Fibroblast of lung (primary cell): Measurements from ENCODE around the gene MAP3K7CL. TPM values are rescaled to one million over a fixed set of nuclear protein-coding genes. Genes with fewer than 3 reads are reported as not detected.

Experiments used
- DNase-seq, 2 donors: peaks; one replicate each; pipeline versions ENCODE4 v3.0.0 to v3.0.0-alpha.2; 2010; ENCODE audit warnings: low read depth in 2 of 2
- H2AFZ ChIP-seq: 2 replicates; pipeline ENCODE4 v1.5.1; 2012; ENCODE audit warnings: low read length, control low read depth, inconsistent platforms
- H3K27ac ChIP-seq: 2 replicates; pipeline ENCODE4 v1.5.1; 2011; ENCODE audit warnings: low read length, control low read depth; ENCODE audit not compliant: insufficient read depth
- H3K27me3 ChIP-seq: 2 replicates; pipeline ENCODE4 v1.5.1; 2011; ENCODE audit warnings: mild to moderate bottlenecking, low read length; ENCODE audit not compliant: control insufficient read depth, insufficient read depth
- H3K36me3 ChIP-seq: 2 replicates; pipeline ENCODE4 v1.5.1; 2011; ENCODE audit warnings: low read length; ENCODE audit not compliant: control insufficient read depth, insufficient read depth
- H3K4me1 ChIP-seq: 2 replicates; pipeline ENCODE4 v1.5.1; 2011; ENCODE audit warnings: low read length; ENCODE audit not compliant: control insufficient read depth, insufficient read depth; ENCODE audit errors: extremely low read depth
- H3K4me2 ChIP-seq: 2 replicates; pipeline ENCODE4 v1.5.1; 2011; ENCODE audit warnings: low read length, control low read depth; ENCODE audit not compliant: insufficient read depth; ENCODE audit errors: extremely low read depth
- H3K4me3 ChIP-seq, 4 experiments: fragments of 200-600 bp in 1 of 4; sonication (generic) in 1 of 4; replicated peaks in 1 of 4; 2 replicates each; pipeline ENCODE4 v1.5.1; 2011 to 2016; ENCODE audit warnings: low read length in 4 of 4, low read depth in 3 of 4, mild to moderate bottlenecking in 3 of 4, control low read depth in 2 of 4, inconsistent platforms in 1 of 4, mixed read lengths in 1 of 4; ENCODE audit not compliant: insufficient read depth in 1 of 4; ENCODE audit errors: control extremely low read depth in 1 of 4
- H3K79me2 ChIP-seq: 2 replicates; pipeline ENCODE4 v1.5.1; 2012; ENCODE audit warnings: mild to moderate bottlenecking, low read length, inconsistent platforms; ENCODE audit not compliant: control insufficient read depth, insufficient read depth
- H3K9ac ChIP-seq: 2 replicates; pipeline ENCODE4 v1.5.1; 2011; ENCODE audit warnings: mild to moderate bottlenecking, low read length, control low read depth; ENCODE audit not compliant: insufficient read depth
- H3K9me3 ChIP-seq: 2 replicates; pipeline ENCODE4 v1.5.1; 2012; ENCODE audit warnings: low read depth, low read length; ENCODE audit not compliant: control insufficient read depth, insufficient read depth
- H4K20me1 ChIP-seq: 2 replicates; pipeline ENCODE4 v1.5.1; 2011; ENCODE audit warnings: low read length; ENCODE audit not compliant: control insufficient read depth, insufficient read depth; ENCODE audit errors: extremely low read depth
- EZH2 ChIP-seq: IDR thresholded peaks from 2 replicates; pipeline ENCODE4 v1.5.1; 2012; ENCODE audit warnings: low read length, control low read depth, mild to moderate bottlenecking; ENCODE audit errors: missing control alignments
- polyA plus RNA-seq, 2 donors: library from polyadenylated mRNA; depleted of rRNA in 1 of 2; stranded (reverse) in 1 of 2; unstranded in 1 of 2; fragments of >200 nt; gene quantifications; 2 replicates each; pipeline ENCODE4 v1.2.1, GENCODE V29; 2011 to 2012; ENCODE audit warnings: missing spikeins in 1 of 2
- total RNA-seq: library from RNA; depleted of rRNA; stranded (reverse); fragments of >200 nt; gene quantifications from 2 replicates; pipeline ENCODE4 v1.2.1, GENCODE V29; 2014
- TF ChIP-seq, protein P1 (sequence below), 2 donors: IDR thresholded peaks in 1 of 2; conservative IDR thresholded peaks in 1 of 2; 1 replicate in 1 of 2; 2 replicates in 1 of 2; pipeline ENCODE4 v1.5.1; 2011 to 2012; ENCODE audit warnings: low read length in 2 of 2, control low read depth in 1 of 2, inconsistent platforms in 1 of 2, low read depth in 1 of 2, mild to moderate bottlenecking in 1 of 2

MAP3K7CL gene
- total and polyA plus RNA-seq, 2 donors (not counting 1 experiment from before 2014, with no cell fraction given) = 58.3 to 176 TPM

GRCh38 chr21:29185633-29186032 lies 55.2 kb downstream of the MAP3K7CL start:
- no peak for DNase-seq
- H3K4me3 ChIP-seq = no peak overlapping the region
- no peak overlapping the region for H3K4me2 ChIP-seq
- H3K4me1 ChIP-seq = peaks cover 12% of the 10 kb centered on the region
- H4K20me1 ChIP-seq = no peaks in the 10 kb centered on the region
- no peaks in the 10 kb centered on the region for H3K27me3 ChIP-seq
- H2AFZ ChIP-seq = no peak overlapping the region
- no peaks in the 10 kb centered on the region for H3K79me2 ChIP-seq
- no peak for TF ChIP-seq EZH2
- TF ChIP-seq, protein P1, sequence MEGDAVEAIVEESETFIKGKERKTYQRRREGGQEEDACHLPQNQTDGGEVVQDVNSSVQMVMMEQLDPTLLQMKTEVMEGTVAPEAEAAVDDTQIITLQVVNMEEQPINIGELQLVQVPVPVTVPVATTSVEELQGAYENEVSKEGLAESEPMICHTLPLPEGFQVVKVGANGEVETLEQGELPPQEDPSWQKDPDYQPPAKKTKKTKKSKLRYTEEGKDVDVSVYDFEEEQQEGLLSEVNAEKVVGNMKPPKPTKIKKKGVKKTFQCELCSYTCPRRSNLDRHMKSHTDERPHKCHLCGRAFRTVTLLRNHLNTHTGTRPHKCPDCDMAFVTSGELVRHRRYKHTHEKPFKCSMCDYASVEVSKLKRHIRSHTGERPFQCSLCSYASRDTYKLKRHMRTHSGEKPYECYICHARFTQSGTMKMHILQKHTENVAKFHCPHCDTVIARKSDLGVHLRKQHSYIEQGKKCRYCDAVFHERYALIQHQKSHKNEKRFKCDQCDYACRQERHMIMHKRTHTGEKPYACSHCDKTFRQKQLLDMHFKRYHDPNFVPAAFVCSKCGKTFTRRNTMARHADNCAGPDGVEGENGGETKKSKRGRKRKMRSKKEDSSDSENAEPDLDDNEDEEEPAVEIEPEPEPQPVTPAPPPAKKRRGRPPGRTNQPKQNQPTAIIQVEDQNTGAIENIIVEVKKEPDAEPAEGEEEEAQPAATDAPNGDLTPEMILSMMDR (conservative IDR thresholded peaks at IDR 0.05 in 1 of 2, IDR thresholded peaks at IDR 0.05 in 1 of 2; ENCODE audit: low read depth in 1 of 2, low read length in 2 of 2) = no peak
- H3K9ac ChIP-seq = no peak overlapping the region
- no peaks in the 10 kb centered on the region for H3K36me3 ChIP-seq
- H3K9me3 ChIP-seq = no peaks in the 10 kb centered on the region
- no peak overlapping the region for H3K27ac ChIP-seq

DNA sequence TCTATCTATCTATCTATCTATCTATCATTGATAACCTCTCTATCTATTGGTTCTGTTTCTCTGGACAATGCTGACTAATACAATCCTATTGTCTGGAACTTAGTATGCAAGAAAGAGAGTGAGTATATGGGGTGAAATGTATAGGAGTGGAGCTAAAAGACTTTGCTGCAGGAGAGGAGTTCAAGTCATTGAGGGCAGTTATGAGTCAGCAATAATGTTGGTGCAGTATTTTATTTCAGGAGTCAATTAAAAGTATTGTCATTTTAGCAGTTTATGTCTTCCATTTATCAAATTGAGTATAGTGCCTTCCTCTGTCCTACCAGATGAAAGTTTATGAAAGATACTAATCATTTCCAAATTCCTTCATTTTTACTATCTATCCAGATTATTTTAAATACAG lies 55.8 kb downstream of the MAP3K7CL start:
- no peak for TF ChIP-seq EZH2
- TF ChIP-seq, protein P1 (conservative IDR thresholded peaks at IDR 0.05 in 1 of 2, IDR thresholded peaks at IDR 0.05 in 1 of 2; ENCODE audit: low read depth in 1 of 2, low read length in 2 of 2) = no peak

DNA sequence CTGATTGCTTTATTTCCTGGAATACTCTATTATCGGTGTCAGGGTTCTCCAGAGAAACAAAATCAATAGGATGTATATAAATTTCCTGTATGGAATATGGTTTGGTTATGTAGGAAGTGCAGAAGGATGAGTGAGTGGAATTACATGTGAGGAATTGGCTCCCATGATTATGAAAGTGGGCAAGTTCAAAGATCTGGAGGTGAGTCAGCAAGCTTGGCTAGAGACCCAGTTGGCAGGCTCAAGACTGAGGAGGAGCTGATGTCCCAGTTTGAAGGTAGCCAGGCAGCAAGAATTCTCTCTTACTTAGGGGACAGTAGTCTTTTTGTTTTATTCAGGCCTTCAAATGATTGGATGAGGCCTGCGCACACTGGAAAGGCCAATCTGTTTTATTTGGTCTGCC lies 57.5 kb downstream of the MAP3K7CL start:
- peak; percentile 92 to 96 for DNase-seq
- H3K27me3 ChIP-seq = no peaks in the 10 kb centered on the region
- H4K20me1 ChIP-seq = no peaks in the 10 kb centered on the region
- no peaks in the 10 kb centered on the region for H3K9me3 ChIP-seq
- no peak for TF ChIP-seq EZH2
- TF ChIP-seq, protein P1 (conservative IDR thresholded peaks at IDR 0.05 in 1 of 2, IDR thresholded peaks at IDR 0.05 in 1 of 2; ENCODE audit: low read depth in 1 of 2, low read length in 2 of 2) = no peak
- H3K4me1 ChIP-seq = peaks cover 15% of the 10 kb centered on the region
- no peak overlapping the region for H3K9ac ChIP-seq
- no peaks in the 10 kb centered on the region for H3K36me3 ChIP-seq
- H2AFZ ChIP-seq = no peak overlapping the region
- no peaks in the 10 kb centered on the region for H3K79me2 ChIP-seq
- H3K27ac ChIP-seq = no peak overlapping the region
- H3K4me3 ChIP-seq = no peak overlapping the region
- peak overlapping the region; percentile 19 for H3K4me2 ChIP-seq

More for the DNA sequence above, 55.8 kb downstream of the MAP3K7CL start:
- H2AFZ ChIP-seq = no peak overlapping the region
- no peaks in the 10 kb centered on the region for H4K20me1 ChIP-seq
- H3K27ac ChIP-seq = no peak overlapping the region
- DNase-seq = no peak
- H3K9me3 ChIP-seq = no peaks in the 10 kb centered on the region
- no peaks in the 10 kb centered on the region for H3K36me3 ChIP-seq
- H3K79me2 ChIP-seq = no peaks in the 10 kb centered on the region
- no peak overlapping the region for H3K9ac ChIP-seq
- no peaks in the 10 kb centered on the region for H3K27me3 ChIP-seq
- no peak overlapping the region for H3K4me2 ChIP-seq
- H3K4me3 ChIP-seq = no peak overlapping the region
- H3K4me1 ChIP-seq = peaks cover 15% of the 10 kb centered on the region
